ENCODE results near the gene TMEM89. TPM values are rescaled to one million over a fixed set of nuclear protein-coding genes. Genes with fewer than 3 reads are reported as not detected.

Gene TMEM89
- total RNA-seq, result not detected
- not detected for polyA plus RNA-seq
- long read RNA-seq, donor 1, result 0 reads
- long read RNA-seq, donor 2, result 0 reads
- long read RNA-seq, donor 3, result 0 reads

DNA sequence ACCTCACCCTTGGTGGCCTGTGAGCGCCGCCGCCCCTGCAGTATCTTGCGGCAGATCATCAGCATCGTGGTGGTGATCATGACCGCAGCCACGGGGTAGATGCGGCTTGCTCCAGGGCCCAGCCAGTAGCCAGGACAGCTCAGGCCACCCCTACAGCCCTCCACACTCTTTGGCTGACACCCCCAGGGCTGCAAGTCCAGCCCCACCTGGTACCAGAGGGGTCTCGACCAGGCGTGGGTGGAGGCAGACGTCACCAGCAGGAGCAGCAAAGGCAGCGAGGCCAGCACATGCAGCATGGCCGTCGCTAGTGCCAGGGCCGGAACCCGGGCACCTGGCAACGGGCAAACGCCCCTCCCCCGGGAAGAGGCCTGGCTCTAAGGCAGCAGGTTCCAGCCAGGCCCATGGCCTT, at the start of gene TMEM89:
Gene TMEM89, minus strand, starts transcription at position 309 of the 409 bp plus-strand sequence. Its CDS starts 13 bp downstream, at position 296.
- Histone ChIP-seq H3K27ac (no peak within 1 kb of the TSS), H3K4me1 (ENCODE audit: insufficient read depth) (no peaks in the 10 kb centered on the region), H3K36me3 (no peaks in the 10 kb centered on the region), H3K9me3 (no peaks in the 10 kb centered on the region), H3K27me3 (no peaks in the 10 kb centered on the region), H3K4me3 (no peak within 1 kb of the TSS)
- 91 to 93% (median 92%) methylated on average over 19 of the region's 19 CpGs for WGBS, 3 donors
- intact Hi-C loops (cut with DNase I), result no loop called here
- DNase-seq, result no peak
- TF ChIP-seq POLR2A (IDR thresholded peaks at IDR 0.05), result no peak
- TF ChIP-seq, protein P1, sequence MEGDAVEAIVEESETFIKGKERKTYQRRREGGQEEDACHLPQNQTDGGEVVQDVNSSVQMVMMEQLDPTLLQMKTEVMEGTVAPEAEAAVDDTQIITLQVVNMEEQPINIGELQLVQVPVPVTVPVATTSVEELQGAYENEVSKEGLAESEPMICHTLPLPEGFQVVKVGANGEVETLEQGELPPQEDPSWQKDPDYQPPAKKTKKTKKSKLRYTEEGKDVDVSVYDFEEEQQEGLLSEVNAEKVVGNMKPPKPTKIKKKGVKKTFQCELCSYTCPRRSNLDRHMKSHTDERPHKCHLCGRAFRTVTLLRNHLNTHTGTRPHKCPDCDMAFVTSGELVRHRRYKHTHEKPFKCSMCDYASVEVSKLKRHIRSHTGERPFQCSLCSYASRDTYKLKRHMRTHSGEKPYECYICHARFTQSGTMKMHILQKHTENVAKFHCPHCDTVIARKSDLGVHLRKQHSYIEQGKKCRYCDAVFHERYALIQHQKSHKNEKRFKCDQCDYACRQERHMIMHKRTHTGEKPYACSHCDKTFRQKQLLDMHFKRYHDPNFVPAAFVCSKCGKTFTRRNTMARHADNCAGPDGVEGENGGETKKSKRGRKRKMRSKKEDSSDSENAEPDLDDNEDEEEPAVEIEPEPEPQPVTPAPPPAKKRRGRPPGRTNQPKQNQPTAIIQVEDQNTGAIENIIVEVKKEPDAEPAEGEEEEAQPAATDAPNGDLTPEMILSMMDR (IDR thresholded peaks at IDR 0.05), result no peak
- no peak for TF ChIP-seq EP300 (IDR thresholded peaks at IDR 0.05)

DNA sequence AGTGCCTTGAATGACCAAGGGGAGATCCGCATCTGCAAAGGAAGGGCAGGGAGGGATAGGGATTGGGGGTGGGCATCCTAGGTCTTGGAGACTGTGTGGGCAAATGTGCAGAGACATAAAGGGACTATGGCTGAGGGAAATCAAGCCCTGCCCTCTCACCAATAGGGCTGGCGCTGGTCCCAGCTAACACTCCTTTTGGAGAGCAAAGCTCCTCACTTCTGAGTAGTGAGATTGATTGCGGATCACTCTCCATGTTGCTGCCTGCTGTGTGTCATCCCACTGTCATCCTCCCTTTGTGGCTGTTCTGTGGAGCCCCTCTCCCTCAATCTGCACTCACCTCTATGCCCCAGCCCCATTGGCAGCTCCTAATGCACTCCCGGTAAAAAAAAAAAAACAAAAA, 43.4 kb upstream of the TMEM89 start:
- no peaks in the 10 kb centered on the region for H3K27me3 ChIP-seq
- WGBS, 3 donors, result 80 to 86% (median 85%) methylated on average over 4 of the region's 4 CpGs
- TF ChIP-seq POLR2A (IDR thresholded peaks at IDR 0.05), result no peak
- TF ChIP-seq EP300 (IDR thresholded peaks at IDR 0.05), result no peak
- TF ChIP-seq, protein P1 (IDR thresholded peaks at IDR 0.05), result no peak
- DNase-seq, result no peak
- no peaks in the 10 kb centered on the region for H3K9me3 ChIP-seq
- intact Hi-C loops (cut with DNase I), result no loop called here
- no peak overlapping the region for H3K4me3 ChIP-seq
- no peak overlapping the region for H3K27ac ChIP-seq
- H3K36me3 ChIP-seq, result no peaks in the 10 kb centered on the region
- H3K4me1 ChIP-seq (ENCODE audit: insufficient read depth), result peaks cover 8% of the 10 kb centered on the region

GRCh38 chr3:48664313-48664644, 42.7 kb upstream of the TMEM89 start:
- no peaks in the 10 kb centered on the region for H3K27me3 ChIP-seq
- H3K4me1 ChIP-seq (ENCODE audit: insufficient read depth), result peaks cover 8% of the 10 kb centered on the region
- no peak overlapping the region for H3K4me3 ChIP-seq
- intact Hi-C loops (cut with DNase I), result no loop called here
- H3K9me3 ChIP-seq, result no peaks in the 10 kb centered on the region
- WGBS, 3 donors, result 48 to 50% (median 49%) methylated on average over 11 of the region's 11 CpGs
- H3K36me3 ChIP-seq, result no peaks in the 10 kb centered on the region
- H3K27ac ChIP-seq, result no peak overlapping the region
- TF ChIP-seq POLR2A (IDR thresholded peaks at IDR 0.05) (no peak), EP300 (IDR thresholded peaks at IDR 0.05) (no peak)
- TF ChIP-seq, protein P1 (IDR thresholded peaks at IDR 0.05), result no peak
- no peak for DNase-seq

DNA sequence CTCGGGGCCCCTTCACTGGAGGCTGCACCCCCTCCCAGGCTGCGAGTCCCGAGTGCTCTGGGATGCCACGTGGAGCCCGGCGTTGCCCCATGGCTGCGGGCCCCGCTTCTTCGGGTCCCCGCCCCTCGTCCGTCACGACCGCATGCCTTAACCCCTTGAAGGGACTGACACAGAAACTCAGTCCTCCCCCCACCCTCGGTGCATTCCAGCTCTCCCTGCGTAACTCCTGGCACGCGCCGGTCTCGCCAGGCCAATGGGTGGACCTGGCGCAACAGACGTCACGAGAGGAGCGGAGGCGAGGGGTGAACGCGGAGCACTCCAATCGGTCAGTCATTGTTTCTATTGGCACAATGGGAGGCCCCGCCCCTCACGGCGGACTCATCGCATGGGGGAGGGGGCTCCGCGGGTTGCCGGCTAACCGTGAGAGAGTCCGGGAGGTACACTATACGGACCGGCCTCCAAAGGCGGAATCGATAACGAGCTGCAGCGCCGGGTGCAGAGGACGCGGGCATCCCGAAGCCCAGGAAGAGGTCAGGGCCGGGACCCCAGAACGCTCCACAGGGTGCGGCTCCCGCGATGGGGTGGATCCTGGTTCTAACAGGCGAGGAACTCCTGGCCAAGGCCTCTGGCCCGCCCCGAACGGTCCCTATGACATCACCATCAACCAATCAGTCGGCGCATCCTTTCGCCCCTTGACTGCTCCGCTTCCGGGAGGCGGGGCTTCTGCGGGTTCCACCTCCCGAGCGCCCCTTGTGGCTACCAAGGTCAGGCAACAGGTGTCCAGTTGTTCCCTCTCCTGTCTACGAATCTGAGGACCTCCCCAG, 42.1 kb upstream of the TMEM89 start:
- Histone ChIP-seq H3K4me3 (peak overlapping the region; percentile 44), H3K36me3 (no peaks in the 10 kb centered on the region), H3K4me1 (ENCODE audit: insufficient read depth) (peaks cover 8% of the 10 kb centered on the region), H3K27ac (peak overlapping the region in 1 of 2 donors; percentile 60), H3K27me3 (no peaks in the 10 kb centered on the region), H3K9me3 (no peaks in the 10 kb centered on the region)
- WGBS, 3 donors, result 0 to 1% (median 0%) methylated on average over 47 to 66 of the region's 66 CpGs
- peak; percentile 76 to 94 (median 86) for DNase-seq
- TF ChIP-seq POLR2A (IDR thresholded peaks at IDR 0.05), result peak; percentile 35
- TF ChIP-seq, protein P1 (IDR thresholded peaks at IDR 0.05), result peak; percentile 28 to 62 (median 40)
- peak; percentile 39 for TF ChIP-seq EP300 (IDR thresholded peaks at IDR 0.05)
- intact Hi-C loops (cut with DNase I), result no loop called here
